ENCODE measurements around the gene ALDH6A1.

GRCh38 chr14:74018174-74018585 is 66.1 kb downstream of the ALDH6A1 start:
- TF ChIP-seq POLR2AphosphoS5 (IDR thresholded peaks at IDR 0.05; ENCODE audit: low read depth, low read length) (no peak), POLR2A (IDR thresholded peaks at IDR 0.05; ENCODE audit: low read depth, low read length) (no peak)
